ENCODE data around the gene WNT9B. TPM values are rescaled to one million over a fixed set of nuclear protein-coding genes. Genes with fewer than 3 reads are reported as not detected.

Gene WNT9B
- total RNA-seq, 1 experiment from 2014 or later, result not detected

- CTCF ChIA-PET, result no interaction called here
- Histone ChIP-seq H3K27me3 (ENCODE audit: control insufficient read depth, insufficient read depth, low read length) (no peaks in the 10 kb centered on the region), H3K4me1 (ENCODE audit: control insufficient read depth, insufficient read depth, low read length) (no peaks in the 10 kb centered on the region), H3K27ac (ENCODE audit: low read length) (no peak overlapping the region), H3K9me3 (ENCODE audit: control insufficient read depth, insufficient read depth, low read depth, low read length) (no peaks in the 10 kb centered on the region), H3K4me3 (ENCODE audit: low read depth in 2 of 2, low read length in 2 of 2) (no peak overlapping the region), H3K36me3 (ENCODE audit: control insufficient read depth, insufficient read depth, low read length) (no peaks in the 10 kb centered on the region)
- in situ Hi-C loops (cut with HindIII; ENCODE audit: low pct_unique_long_range_greater_than_20kb, low sequenced_read_pairs), result no loop called here
- intact Hi-C loops (cut with micrococcal nuclease; ENCODE audit: unreplicated experiment), result no loop called here
- no peak for DNase-seq (ENCODE audit: low read depth, low spot score)
- no peak for ATAC-seq
- POLR2A ChIA-PET, result no interaction called here
- no TSS peak for BruUV-seq (replicated peaks)
- TF ChIP-seq POLR2AphosphoS5 (IDR thresholded peaks at IDR 0.05; ENCODE audit: low read depth, low read length) (no peak), CTCF (IDR thresholded peaks at IDR 0.05) (no peak), SIN3A (IDR thresholded peaks at IDR 0.05; ENCODE audit: borderline replicate concordance, insufficient read depth, low read depth, low read length) (no peak), REST (IDR thresholded peaks at IDR 0.05; ENCODE audit: insufficient read depth in 1 of 2, low read depth in 2 of 2, low read length in 1 of 2) (no peak), TCF7L2 (IDR thresholded peaks at IDR 0.05; ENCODE audit: low read depth, low read length) (no peak)
Measured at GRCh38 chr17:46889519-46889918, 38.1 kb downstream of the WNT9B start.

- Histone ChIP-seq H3K36me3 (ENCODE audit: control insufficient read depth, insufficient read depth, low read length) (no peaks in the 10 kb centered on the region), H3K27ac (ENCODE audit: low read length) (no peak overlapping the region), H3K9me3 (ENCODE audit: control insufficient read depth, insufficient read depth, low read depth, low read length) (no peaks in the 10 kb centered on the region), H3K4me3 (ENCODE audit: low read depth in 2 of 2, low read length in 2 of 2) (no peak overlapping the region), H3K27me3 (ENCODE audit: control insufficient read depth, insufficient read depth, low read length) (no peaks in the 10 kb centered on the region), H3K4me1 (ENCODE audit: control insufficient read depth, insufficient read depth, low read length) (no peaks in the 10 kb centered on the region)
- DNase-seq (ENCODE audit: low read depth, low spot score) (no peak), ATAC-seq (no peak)
- POLR2A ChIA-PET, result no interaction called here
- no TSS peak for BruUV-seq (replicated peaks)
- CTCF ChIA-PET, result no interaction called here
- in situ Hi-C loops (cut with HindIII; ENCODE audit: low pct_unique_long_range_greater_than_20kb, low sequenced_read_pairs) (no loop called here), intact Hi-C loops (cut with micrococcal nuclease; ENCODE audit: unreplicated experiment) (no loop called here)
- no peak for TF ChIP-seq SIN3A (IDR thresholded peaks at IDR 0.05; ENCODE audit: borderline replicate concordance, insufficient read depth, low read depth, low read length)
- TF ChIP-seq TCF7L2 (IDR thresholded peaks at IDR 0.05; ENCODE audit: low read depth, low read length), result no peak
- no peak for TF ChIP-seq REST (IDR thresholded peaks at IDR 0.05; ENCODE audit: insufficient read depth in 1 of 2, low read depth in 2 of 2, low read length in 1 of 2)
- TF ChIP-seq POLR2AphosphoS5 (IDR thresholded peaks at IDR 0.05; ENCODE audit: low read depth, low read length), result no peak
- TF ChIP-seq CTCF (IDR thresholded peaks at IDR 0.05), result no peak
Measured at GRCh38 chr17:46889992-46890564, 38.7 kb downstream of the WNT9B start.

Data from Panc1 (cell line).